ENCODE measurements around the gene PCGF5.
"Not testable (repeated sequence)": the region's sequence is repeated elsewhere in the genome, so short reads cannot be mapped to it uniquely, and the experiment has no call there.

The PCGF5 gene

GRCh38 chr10:91210014-91210413 is 10.4 kb upstream of the PCGF5 start:
- DNase-seq (ENCODE audit: low read depth in 2 of 2), result no peak

- DNase-seq (ENCODE audit: low read depth in 2 of 2), result no peak
These were observed 10.0 kb upstream of the PCGF5 start for GRCh38 chr10:91210435-91210834.

- no peak for DNase-seq (ENCODE audit: low read depth in 2 of 2)
These were observed 8.8 kb upstream of the PCGF5 start for GRCh38 chr10:91211675-91212074.

- no peak for DNase-seq (ENCODE audit: low read depth in 2 of 2)
These were observed 5.6 kb upstream of the PCGF5 start for GRCh38 chr10:91214911-91215310.

GRCh38 chr10:91215384-91215783 is 5.1 kb upstream of the PCGF5 start:
- DNase-seq (ENCODE audit: low read depth in 2 of 2), result no peak

- DNase-seq (ENCODE audit: low read depth in 2 of 2), result no peak
These were observed 881 bp upstream of the PCGF5 start for GRCh38 chr10:91219371-91220193.

GRCh38 chr10:91220954-91221675 is 652 bp downstream of the PCGF5 start:
- DNase-seq (ENCODE audit: low read depth in 2 of 2), result no peak

- no peak for DNase-seq (ENCODE audit: low read depth in 2 of 2)
These were observed 5.6 kb downstream of the PCGF5 start for GRCh38 chr10:91226093-91226492.

- DNase-seq (ENCODE audit: low read depth in 2 of 2), result no peak
These were observed 7.1 kb downstream of the PCGF5 start for GRCh38 chr10:91227576-91227975.

- no peak for DNase-seq (ENCODE audit: low read depth in 2 of 2)
These were observed 9.2 kb downstream of the PCGF5 start for GRCh38 chr10:91229683-91230082.

GRCh38 chr10:91238191-91238590 is 17.7 kb downstream of the PCGF5 start:
- DNase-seq (ENCODE audit: low read depth in 2 of 2), result no peak

GRCh38 chr10:91239789-91240188 is 19.3 kb downstream of the PCGF5 start:
- DNase-seq (ENCODE audit: low read depth in 2 of 2), result no peak

GRCh38 chr10:91242940-91243339 is 22.5 kb downstream of the PCGF5 start:
- no peak for DNase-seq (ENCODE audit: low read depth in 2 of 2)

- DNase-seq (ENCODE audit: low read depth in 2 of 2), result no peak
These were observed 27.1 kb downstream of the PCGF5 start for GRCh38 chr10:91247360-91248111.

GRCh38 chr10:91249700-91250099 is 29.2 kb downstream of the PCGF5 start:
- DNase-seq (ENCODE audit: low read depth in 2 of 2), result no peak

GRCh38 chr10:91250341-91250740 is 29.9 kb downstream of the PCGF5 start:
- DNase-seq (ENCODE audit: low read depth in 2 of 2), result no peak

GRCh38 chr10:91251430-91252056 is 31.1 kb downstream of the PCGF5 start:
- DNase-seq (ENCODE audit: low read depth in 2 of 2), result peak in 1 of 2 donors; percentile 19

- DNase-seq (ENCODE audit: low read depth in 2 of 2), result no peak
These were observed 32.8 kb downstream of the PCGF5 start for GRCh38 chr10:91253300-91253699.

- no peak for DNase-seq (ENCODE audit: low read depth in 2 of 2)
These were observed 36.8 kb downstream of the PCGF5 start for GRCh38 chr10:91257310-91257709.

GRCh38 chr10:91260417-91260816 is 40.0 kb downstream of the PCGF5 start:
- DNase-seq (ENCODE audit: low read depth in 2 of 2), result not testable (repeated sequence)

- no peak for DNase-seq (ENCODE audit: low read depth in 2 of 2)
These were observed 51.4 kb downstream of the PCGF5 start for GRCh38 chr10:91271886-91272285.

GRCh38 chr10:91284486-91285090 is 64.1 kb downstream of the PCGF5 start:
- DNase-seq (ENCODE audit: low read depth in 2 of 2), result no peak

Measured in stimulated activated CD4-positive, alpha-beta T cell treated with anti-CD3 and anti-CD28 coated beads, Interleukin-4, amount 100 ng/mL, for 48 hours (primary cell).